GM12892 (cell line): ENCODE data around the gene RBL2.

Experiments used
- DNase-seq: peaks from one replicate; pipeline ENCODE4 v3.0.0; 2011; ENCODE audit not compliant: insufficient read length
- FAIRE-seq: peaks from 2 replicates; lab custom pipeline; 2011; peaks lifted over from hg19 to GRCh38; lab: Jason Lieb, UNC
- POLR2A ChIP-seq: IDR thresholded peaks from 2 replicates; pipeline ENCODE4 v1.6.1; 2011; ENCODE audit warnings: low read depth, low read length, control low read depth
- POLR2AphosphoS5 ChIP-seq: IDR thresholded peaks from 2 replicates; pipeline ENCODE4 v1.6.1; 2011; ENCODE audit warnings: low read depth, low read length, control low read depth
- TAF1 ChIP-seq: IDR thresholded peaks from 2 replicates; pipeline ENCODE4 v1.6.1; 2011; ENCODE audit warnings: low read depth, mild to moderate bottlenecking, control low read depth, low read length, borderline replicate concordance

The RBL2 gene

GRCh38 chr16:53428681-53429080, 5.6 kb upstream of the RBL2 start:
- FAIRE-seq: no peak
- no peak for TF ChIP-seq TAF1
- no peak for TF ChIP-seq POLR2A
- no peak for TF ChIP-seq POLR2AphosphoS5
- DNase-seq: no peak

GRCh38 chr16:53429221-53429943, 4.9 kb upstream of the RBL2 start:
- FAIRE-seq (no peak), DNase-seq (no peak)
- TF ChIP-seq POLR2A (no peak), TAF1 (no peak), POLR2AphosphoS5 (no peak)

GRCh38 chr16:53430363-53430762, 3.9 kb upstream of the RBL2 start:
- FAIRE-seq (no peak), DNase-seq (no peak)
- TF ChIP-seq POLR2AphosphoS5 (no peak), TAF1 (no peak), POLR2A (no peak)

GRCh38 chr16:53433509-53433908, 762 bp upstream of the RBL2 start:
- TF ChIP-seq POLR2A (no peak), TAF1 (no peak), POLR2AphosphoS5 (no peak)
- DNase-seq (no peak), FAIRE-seq (no peak)

- no peak for FAIRE-seq
- TF ChIP-seq POLR2AphosphoS5 (no peak), TAF1 (no peak), POLR2A (no peak)
- no peak for DNase-seq
Measured at GRCh38 chr16:53433930-53434376, 318 bp upstream of the RBL2 start.

GRCh38 chr16:53435066-53435688, 906 bp downstream of the RBL2 start:
- peak; percentile 37 for DNase-seq
- TF ChIP-seq TAF1: no peak
- TF ChIP-seq POLR2AphosphoS5: no peak; the same call in 1 of the 2 replicates
- no peak for TF ChIP-seq POLR2A
- FAIRE-seq: peak; percentile 95

GRCh38 chr16:53440125-53440524, 5.9 kb downstream of the RBL2 start:
- DNase-seq (no peak), FAIRE-seq (no peak)
- TF ChIP-seq POLR2A (no peak), POLR2AphosphoS5 (no peak), TAF1 (no peak)

GRCh38 chr16:53445534-53445933, 11.3 kb downstream of the RBL2 start:
- no peak for TF ChIP-seq POLR2AphosphoS5
- DNase-seq (no peak), FAIRE-seq (no peak)

GRCh38 chr16:53446090-53446489, 11.8 kb downstream of the RBL2 start:
- FAIRE-seq: no peak
- TF ChIP-seq TAF1 (no peak), POLR2AphosphoS5 (no peak), POLR2A (no peak)
- DNase-seq: no peak

GRCh38 chr16:53449816-53450517, 15.7 kb downstream of the RBL2 start:
- DNase-seq (no peak), FAIRE-seq (no peak)
- TF ChIP-seq POLR2A (no peak), POLR2AphosphoS5 (no peak), TAF1 (no peak)

- TF ChIP-seq TAF1 (no peak), POLR2AphosphoS5 (no peak), POLR2A (no peak)
- FAIRE-seq (no peak), DNase-seq (no peak)
Measured at GRCh38 chr16:53453928-53454327, 19.7 kb downstream of the RBL2 start.

- no peak for TF ChIP-seq POLR2AphosphoS5
- FAIRE-seq: no peak
- no peak for DNase-seq
Measured at GRCh38 chr16:53456625-53457024, 22.4 kb downstream of the RBL2 start.

- DNase-seq (peak; percentile 29), FAIRE-seq (peak; percentile 90)
- TF ChIP-seq TAF1: no peak
- TF ChIP-seq POLR2AphosphoS5: no peak
Measured at GRCh38 chr16:53457670-53458069, 23.4 kb downstream of the RBL2 start.
